SH-SY5Y (cell line): ENCODE results near the gene ABCC4.

ENCODE experiments used
- GATA2 ChIP-seq: IDR thresholded peaks from 2 replicates; pipeline ENCODE4 v1.6.1; 2011; ENCODE audit warnings: mild to moderate bottlenecking, low read depth, low read length
- GATA3 ChIP-seq: IDR thresholded peaks from 2 replicates; pipeline ENCODE4 v1.6.1; 2011; ENCODE audit warnings: low read depth, mild to moderate bottlenecking, low read length, moderate library complexity

GRCh38 chr13:95247852-95248251 lies 53.4 kb downstream of the ABCC4 start:
- TF ChIP-seq GATA3 (no peak), GATA2 (no peak)
